WTC11 (cell line): ENCODE data around the gene GRPEL1. TPM values are rescaled to one million over a fixed set of nuclear protein-coding genes. Genes with fewer than 3 reads are reported as not detected.

Source experiments
- ATAC-seq: fragments of 200-7000 bp; cut with Tn5 transposase; 2 replicates; pipeline ENCODE4 v1.10.0; 2021; ENCODE audit warnings: mild to moderate bottlenecking, moderate library complexity
- CTCF ChIA-PET: fragments of 300-600 bp; sonication (Branson Sonifier 250); formaldehyde crosslinking; loops from one replicate; lab custom pipeline; 2021; ENCODE audit warnings: antibody characterized with exemption; lab: Charles Lee
- POLR2A ChIA-PET: fragments of 350-600 bp; sonication (Branson Sonifier 250); formaldehyde crosslinking; loops from one replicate; lab custom pipeline; 2021; ENCODE audit warnings: antibody characterized with exemption; lab: Charles Lee
- DNase-seq: peaks from one replicate; pipeline ENCODE4 v3.0.0; 2021; ENCODE audit warnings: low spot score
- H3K27ac Mint-ChIP-seq: 2 replicates; pipeline ENCODE4 v1.8.0; 2021; ENCODE audit warnings: mixed read lengths
- H3K27me3 Mint-ChIP-seq: 2 replicates; pipeline ENCODE4 v1.8.0; 2021; ENCODE audit warnings: low read depth, mild to moderate bottlenecking, moderate library complexity, mixed read lengths
- H3K36me3 Mint-ChIP-seq: 2 replicates; pipeline ENCODE4 v1.8.0; 2021; ENCODE audit warnings: mixed read lengths
- H3K4me1 Mint-ChIP-seq: 2 replicates; pipeline ENCODE4 v1.8.0; 2022; ENCODE audit warnings: mixed read lengths
- H3K4me3 Mint-ChIP-seq: 2 replicates; pipeline ENCODE4 v1.8.0; 2021; ENCODE audit warnings: mild to moderate bottlenecking, moderate library complexity, mixed read lengths
- H3K9me3 Mint-ChIP-seq: 2 replicates; pipeline ENCODE4 v1.8.0; 2021; ENCODE audit warnings: mixed read lengths
- CDX4 ChIP-seq: fragments of 250-450 bp; sonication (Bioruptor Pico); IDR thresholded peaks from 2 replicates; pipeline ENCODE4 v1.9.0; 2021; ENCODE audit warnings: moderate library complexity, mild to moderate bottlenecking, inconsistent platforms, borderline replicate concordance
- ERG ChIP-seq: fragments of 250-450 bp; sonication (Bioruptor Pico); IDR thresholded peaks from 2 replicates; pipeline ENCODE4 v1.8.0; 2021; ENCODE audit warnings: mild to moderate bottlenecking
- FOXP1 ChIP-seq: sonication (generic); formaldehyde crosslinking; IDR thresholded peaks from 2 replicates; pipeline ENCODE4 v1.8.0; 2022; ENCODE audit warnings: missing genetic modification reagents, mild to moderate bottlenecking, moderate library complexity, borderline replicate concordance
- IRF2 ChIP-seq: sonication (generic); formaldehyde crosslinking; IDR thresholded peaks from 2 replicates; pipeline ENCODE4 v1.8.0; 2022; ENCODE audit warnings: low read depth, missing genetic modification reagents, borderline replicate concordance
- JAZF1 ChIP-seq: fragments of 250-450 bp; sonication (Bioruptor Pico); IDR thresholded peaks from 2 replicates; pipeline ENCODE4 v1.9.0; 2021; ENCODE audit warnings: moderate library complexity, mild to moderate bottlenecking, inconsistent platforms
- JUN ChIP-seq: sonication (generic); formaldehyde crosslinking; IDR thresholded peaks from 2 replicates; pipeline ENCODE4 v1.8.0; 2023; ENCODE audit warnings: mild to moderate bottlenecking, missing genetic modification reagents
- NR2C2 ChIP-seq: sonication (generic); formaldehyde crosslinking; IDR thresholded peaks from 2 replicates; pipeline ENCODE4 v1.8.0; 2022; ENCODE audit warnings: mild to moderate bottlenecking, missing genetic modification reagents
- PREB ChIP-seq: sonication (generic); formaldehyde crosslinking; IDR thresholded peaks from 2 replicates; pipeline ENCODE4 v1.8.1; 2022; ENCODE audit warnings: mild to moderate bottlenecking, missing genetic modification reagents, moderate library complexity, borderline replicate concordance
- RELA ChIP-seq: sonication (generic); formaldehyde crosslinking; IDR thresholded peaks from 2 replicates; pipeline ENCODE4 v1.8.1; 2022; ENCODE audit warnings: missing genetic modification reagents, mild to moderate bottlenecking, borderline replicate concordance
- SMAD3 ChIP-seq: sonication (generic); formaldehyde crosslinking; IDR thresholded peaks from 2 replicates; pipeline ENCODE4 v1.8.0; 2022; ENCODE audit warnings: missing genetic modification reagents, mild to moderate bottlenecking, borderline replicate concordance
- SP1 ChIP-seq: sonication (generic); formaldehyde crosslinking; conservative IDR thresholded peaks from 2 replicates; pipeline ENCODE4 v1.8.1; 2022; ENCODE audit warnings: missing genetic modification reagents
- TEAD1 ChIP-seq: sonication (generic); formaldehyde crosslinking; IDR thresholded peaks from 2 replicates; pipeline ENCODE4 v1.8.0; 2022; ENCODE audit warnings: mild to moderate bottlenecking, missing genetic modification reagents
- total RNA-seq: library from RNA; stranded (reverse); gene quantifications from 3 replicates; pipeline ENCODE4 v1.2.3, GENCODE V29; 2021
- TF ChIP-seq, protein P1 (sequence below): sonication (generic); formaldehyde crosslinking; conservative IDR thresholded peaks from 2 replicates; pipeline ENCODE4 v1.8.1; 2022; ENCODE audit warnings: mild to moderate bottlenecking, missing genetic modification reagents
- TF ChIP-seq, protein P2 (sequence below): sonication (generic); formaldehyde crosslinking; IDR thresholded peaks from 2 replicates; pipeline ENCODE4 v1.8.1; 2023; ENCODE audit warnings: mild to moderate bottlenecking, moderate library complexity, missing genetic modification reagents

Gene GRPEL1
- total RNA-seq, 1 experiment from 2014 or later, result 50.0 TPM

GRCh38 chr4:7044137-7044930, 23.5 kb downstream of the GRPEL1 start:
- Mint-ChIP-seq H3K36me3 (no peaks in the 10 kb centered on the region), H3K9me3 (no peaks in the 10 kb centered on the region), H3K4me1 (peaks cover 44% of the 10 kb centered on the region), H3K27me3 (peaks cover 27% of the 10 kb centered on the region), H3K4me3 (peak overlapping the region; percentile 83), H3K27ac (peak overlapping the region; percentile 56)
- no peak for TF ChIP-seq JAZF1 (CRISPR knock-in tag)
- no peak for TF ChIP-seq CDX4 (CRISPR knock-in tag)
- TF ChIP-seq, protein P1, sequence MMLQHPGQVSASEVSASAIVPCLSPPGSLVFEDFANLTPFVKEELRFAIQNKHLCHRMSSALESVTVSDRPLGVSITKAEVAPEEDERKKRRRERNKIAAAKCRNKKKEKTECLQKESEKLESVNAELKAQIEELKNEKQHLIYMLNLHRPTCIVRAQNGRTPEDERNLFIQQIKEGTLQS (CRISPR knock-in tag), result no peak
- TF ChIP-seq PREB (CRISPR knock-in tag), result no peak
- no peak for TF ChIP-seq SMAD3
- DNase-seq, result no peak
- CTCF ChIA-PET, result interaction anchor here (0.6 to 6.9 kb wide), 17 partner anchors 10 to 343 kb away, joined by 3 to 118 read pairs (median 9); partner anchors contain the start of genes GRPEL1 and TBC1D14
- POLR2A ChIA-PET, result interaction anchor here (0.6 to 1.7 kb wide), 6 partner anchors 10 to 328 kb away, joined by 3 to 16 read pairs (median 3); partner anchors contain the start of gene GRPEL1
- ATAC-seq, result no peak

GRCh38 chr4:7043284-7044136, 24.4 kb downstream of the GRPEL1 start, which contains the start of gene TADA2B:
TADA2B (plus strand) TSS chr4:7043372; CDS start chr4:7043580, 208 bp downstream.
- CTCF ChIA-PET, result interaction anchor here (0.6 to 6.9 kb wide), 35 partner anchors 8 to 363 kb away, joined by 3 to 118 read pairs (median 5); partner anchors contain the start of genes GRPEL1 and TBC1D14
- ATAC-seq, result peak; percentile 2
- Mint-ChIP-seq H3K9me3 (no peaks in the 10 kb centered on the region), H3K4me1 (peaks cover 44% of the 10 kb centered on the region), H3K27ac (no peak within 1 kb of the TSS; the same call in 1 of the 2 replicates), H3K36me3 (no peaks in the 10 kb centered on the region)
- DNase-seq, result peak; percentile 35
- no peak for TF ChIP-seq TEAD1
- no peak for TF ChIP-seq SP1 (CRISPR knock-in tag)
- TF ChIP-seq FOXP1 (CRISPR knock-in tag), result 0 out of 2 replicates have a peak, but pooled peaks have one; percentile 28
- no peak for TF ChIP-seq IRF2 (CRISPR knock-in tag)
- TF ChIP-seq, protein P2, sequence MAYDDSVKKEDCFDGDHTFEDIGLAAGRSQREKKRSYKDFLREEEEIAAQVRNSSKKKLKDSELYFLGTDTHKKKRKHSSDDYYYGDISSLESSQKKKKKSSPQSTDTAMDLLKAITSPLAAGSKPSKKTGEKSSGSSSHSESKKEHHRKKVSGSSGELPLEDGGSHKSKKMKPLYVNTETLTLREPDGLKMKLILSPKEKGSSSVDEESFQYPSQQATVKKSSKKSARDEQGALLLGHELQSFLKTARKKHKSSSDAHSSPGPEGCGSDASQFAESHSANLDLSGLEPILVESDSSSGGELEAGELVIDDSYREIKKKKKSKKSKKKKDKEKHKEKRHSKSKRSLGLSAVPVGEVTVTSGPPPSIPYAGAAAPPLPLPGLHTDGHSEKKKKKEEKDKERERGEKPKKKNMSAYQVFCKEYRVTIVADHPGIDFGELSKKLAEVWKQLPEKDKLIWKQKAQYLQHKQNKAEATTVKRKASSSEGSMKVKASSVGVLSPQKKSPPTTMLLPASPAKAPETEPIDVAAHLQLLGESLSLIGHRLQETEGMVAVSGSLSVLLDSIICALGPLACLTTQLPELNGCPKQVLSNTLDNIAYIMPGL (CRISPR knock-in tag), result peak; percentile 81; the same call in 1 of the 2 replicates
- TF ChIP-seq JUN, result no peak
- TF ChIP-seq NR2C2 (CRISPR knock-in tag), result peak; percentile 52; the same call in 1 of the 2 replicates
- no peak for TF ChIP-seq ERG (CRISPR knock-in tag)
- no peak for TF ChIP-seq RELA (CRISPR knock-in tag)
- TF ChIP-seq, all 79 proteins: peak for 3
- POLR2A ChIA-PET, result interaction anchor here (0.6 to 1.7 kb wide), 7 partner anchors 12 to 376 kb away, joined by 3 to 16 read pairs (median 3); partner anchors contain the start of gene GRPEL1
- Mint-ChIP-seq H3K27me3 (peaks cover 27% of the 10 kb centered on the region), H3K4me3 (peak within 1 kb of the TSS; percentile 83)
